Measurements from ENCODE around the gene PDE6B. TPM values are rescaled to one million over a fixed set of nuclear protein-coding genes. Genes with fewer than 3 reads are reported as not detected.
A peak's percentile ranks its signal among the peaks of the same experiment; 100 is the strongest.

PDE6B gene
- total RNA-seq, 2 experiments from 2014 or later, result 11.4 to 12.4 TPM

DNA sequence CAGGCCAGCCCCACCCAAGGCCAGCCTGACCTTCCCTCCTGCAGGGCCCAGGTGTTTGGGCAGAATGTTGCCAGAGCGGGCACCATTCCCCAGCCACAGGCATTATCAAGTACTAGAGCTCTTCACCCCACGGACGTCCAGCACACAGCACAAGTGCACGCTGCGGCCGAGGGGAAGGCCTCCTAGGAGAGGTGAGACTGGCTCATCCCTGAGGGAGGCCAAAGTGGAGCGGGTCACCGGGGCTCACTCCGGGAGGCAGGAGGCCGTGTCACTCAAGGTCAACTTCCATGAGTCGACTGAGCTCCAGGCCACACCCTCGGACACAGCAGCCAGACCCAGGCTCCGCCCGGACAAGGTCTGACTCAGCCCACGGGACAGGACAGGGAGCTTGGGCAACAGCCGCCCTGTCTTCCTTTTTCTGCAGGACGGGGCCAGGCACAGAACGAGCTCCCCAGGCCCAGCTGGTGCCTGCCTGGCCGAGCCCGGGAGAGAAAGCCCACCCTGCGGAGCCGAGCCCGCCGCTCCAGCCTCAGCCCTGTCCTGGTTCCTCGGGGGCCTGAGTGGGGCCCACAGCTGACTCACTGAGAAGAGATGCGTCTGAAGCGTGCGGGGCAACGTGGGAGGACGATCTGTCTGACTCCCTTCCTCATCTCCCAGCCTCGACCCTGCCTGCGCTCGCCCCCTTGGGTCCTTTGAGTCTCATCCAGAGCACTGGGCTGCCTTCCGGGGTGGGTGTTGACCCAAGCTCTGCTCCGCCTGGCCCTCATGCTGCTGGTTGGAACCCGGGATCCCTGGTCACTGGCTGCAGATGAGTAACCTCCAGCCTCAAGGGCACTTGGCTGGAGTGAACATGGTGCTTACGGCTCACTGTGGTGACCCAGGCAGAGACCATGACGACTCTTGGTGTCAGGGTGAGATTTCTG, 61.9 kb downstream of the PDE6B start:
- H3K4me3 ChIP-seq (ENCODE audit: low read length), result no peak overlapping the region
- ChIA-PET POLR2A (no interaction called here), CTCF (no interaction called here)
- H3K4me3 Mint-ChIP-seq, result no peak overlapping the region
- no peaks in the 10 kb centered on the region for H3K9me3 Mint-ChIP-seq
- intact Hi-C loops (cut with DNase I, micrococcal nuclease), result no loop called here
- TF ChIP-seq, protein P1, sequence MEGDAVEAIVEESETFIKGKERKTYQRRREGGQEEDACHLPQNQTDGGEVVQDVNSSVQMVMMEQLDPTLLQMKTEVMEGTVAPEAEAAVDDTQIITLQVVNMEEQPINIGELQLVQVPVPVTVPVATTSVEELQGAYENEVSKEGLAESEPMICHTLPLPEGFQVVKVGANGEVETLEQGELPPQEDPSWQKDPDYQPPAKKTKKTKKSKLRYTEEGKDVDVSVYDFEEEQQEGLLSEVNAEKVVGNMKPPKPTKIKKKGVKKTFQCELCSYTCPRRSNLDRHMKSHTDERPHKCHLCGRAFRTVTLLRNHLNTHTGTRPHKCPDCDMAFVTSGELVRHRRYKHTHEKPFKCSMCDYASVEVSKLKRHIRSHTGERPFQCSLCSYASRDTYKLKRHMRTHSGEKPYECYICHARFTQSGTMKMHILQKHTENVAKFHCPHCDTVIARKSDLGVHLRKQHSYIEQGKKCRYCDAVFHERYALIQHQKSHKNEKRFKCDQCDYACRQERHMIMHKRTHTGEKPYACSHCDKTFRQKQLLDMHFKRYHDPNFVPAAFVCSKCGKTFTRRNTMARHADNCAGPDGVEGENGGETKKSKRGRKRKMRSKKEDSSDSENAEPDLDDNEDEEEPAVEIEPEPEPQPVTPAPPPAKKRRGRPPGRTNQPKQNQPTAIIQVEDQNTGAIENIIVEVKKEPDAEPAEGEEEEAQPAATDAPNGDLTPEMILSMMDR (IDR thresholded peaks at IDR 0.05), result no peak
- H3K27me3 Mint-ChIP-seq, result peaks cover 26% of the 10 kb centered on the region
- peaks cover 21% of the 10 kb centered on the region for H3K4me1 ChIP-seq (ENCODE audit: insufficient read depth, low read length)
- no peak overlapping the region for H3K27ac Mint-ChIP-seq
- no peaks in the 10 kb centered on the region for H3K4me1 Mint-ChIP-seq (ENCODE audit: low read depth)
- ATAC-seq (ENCODE audit: poor library complexity), result no peak
- no peak overlapping the region for H3K27ac ChIP-seq (ENCODE audit: low read depth in 1 of 2, low read length in 2 of 2)
- H3K9me3 ChIP-seq (ENCODE audit: control insufficient read depth in 1 of 2, insufficient read depth in 1 of 2, low read length in 2 of 2), result peaks cover 0 to 11% of the 10 kb centered on the region in 2 experiments
- H3K36me3 Mint-ChIP-seq (ENCODE audit: low read depth), result no peaks in the 10 kb centered on the region
- DNase-seq, result peak in 2 of 14 experiments; percentile 66 to 77
- H3K36me3 ChIP-seq (ENCODE audit: insufficient read depth, low read length), result no peaks in the 10 kb centered on the region
- peaks cover 6 to 17% of the 10 kb centered on the region in 2 experiments for H3K27me3 ChIP-seq (ENCODE audit: control insufficient read depth in 1 of 2, insufficient read depth in 2 of 2, low read length in 2 of 2)

DNA sequence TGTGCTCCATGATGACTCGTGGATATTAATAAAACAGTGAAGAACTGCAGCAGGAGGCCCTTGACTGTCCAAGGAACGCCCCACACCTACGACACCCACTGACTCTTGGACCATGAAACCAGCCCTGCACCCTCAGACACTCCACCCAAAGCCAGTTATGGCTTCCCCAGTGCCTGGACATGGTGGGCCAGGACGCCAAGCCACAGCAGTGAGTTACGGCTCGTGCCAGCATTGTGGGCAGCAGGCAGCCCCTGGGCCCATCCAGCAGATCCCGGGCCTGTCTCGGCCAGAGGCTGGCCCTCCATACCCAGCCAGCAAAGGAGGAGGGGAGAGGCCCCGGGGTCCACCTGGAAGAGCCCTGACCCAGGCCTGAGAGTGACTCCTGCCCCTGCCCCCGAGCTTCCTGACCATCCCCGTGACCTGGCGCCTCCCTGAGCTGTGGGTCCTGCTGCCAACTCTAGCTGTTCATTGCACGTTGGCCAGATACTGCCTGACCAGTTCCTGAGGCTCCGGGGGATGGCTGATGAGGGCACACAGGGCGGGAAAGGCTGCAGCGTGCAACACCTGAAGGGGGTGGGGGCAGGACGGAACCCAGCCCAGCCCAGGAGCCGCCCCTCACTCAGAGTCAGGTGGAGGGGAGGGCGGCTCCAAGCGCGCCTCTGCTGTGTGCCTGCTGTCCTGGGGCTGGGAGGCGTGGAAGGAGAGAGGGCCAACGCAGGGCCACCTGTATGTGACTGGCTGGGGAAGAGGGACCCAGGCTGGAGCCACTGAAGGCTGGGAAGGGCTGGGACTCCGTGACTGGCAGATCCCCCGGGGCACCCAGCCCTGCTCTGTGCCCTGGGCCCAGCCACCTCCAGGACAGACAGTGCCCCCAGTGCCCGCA, 62.8 kb downstream of the PDE6B start:
- Mint-ChIP-seq H3K27ac (no peak overlapping the region), H3K4me3 (no peak overlapping the region), H3K4me1 (ENCODE audit: low read depth) (no peaks in the 10 kb centered on the region), H3K36me3 (ENCODE audit: low read depth) (no peaks in the 10 kb centered on the region), H3K9me3 (no peaks in the 10 kb centered on the region), H3K27me3 (peaks cover 29% of the 10 kb centered on the region)
- Histone ChIP-seq H3K4me3 (ENCODE audit: low read length) (peak overlapping the region; percentile 32), H3K4me1 (ENCODE audit: insufficient read depth, low read length) (peaks cover 21% of the 10 kb centered on the region), H3K36me3 (ENCODE audit: insufficient read depth, low read length) (no peaks in the 10 kb centered on the region), H3K27ac (ENCODE audit: low read depth in 1 of 2, low read length in 2 of 2) (no peak overlapping the region), H3K27me3 (ENCODE audit: control insufficient read depth in 1 of 2, insufficient read depth in 2 of 2, low read length in 2 of 2) (peaks cover 6 to 17% of the 10 kb centered on the region in 2 experiments), H3K9me3 (ENCODE audit: control insufficient read depth in 1 of 2, insufficient read depth in 1 of 2, low read length in 2 of 2) (peaks cover 0 to 11% of the 10 kb centered on the region in 2 experiments)
- intact Hi-C loops (cut with DNase I, micrococcal nuclease), result no loop called here
- ATAC-seq (ENCODE audit: poor library complexity) (no peak), DNase-seq (peak in 1 of 14 experiments; percentile 20)
- ChIA-PET POLR2A (no interaction called here), CTCF (no interaction called here)
- TF ChIP-seq, protein P1 (IDR thresholded peaks at IDR 0.05), result no peak

DNA sequence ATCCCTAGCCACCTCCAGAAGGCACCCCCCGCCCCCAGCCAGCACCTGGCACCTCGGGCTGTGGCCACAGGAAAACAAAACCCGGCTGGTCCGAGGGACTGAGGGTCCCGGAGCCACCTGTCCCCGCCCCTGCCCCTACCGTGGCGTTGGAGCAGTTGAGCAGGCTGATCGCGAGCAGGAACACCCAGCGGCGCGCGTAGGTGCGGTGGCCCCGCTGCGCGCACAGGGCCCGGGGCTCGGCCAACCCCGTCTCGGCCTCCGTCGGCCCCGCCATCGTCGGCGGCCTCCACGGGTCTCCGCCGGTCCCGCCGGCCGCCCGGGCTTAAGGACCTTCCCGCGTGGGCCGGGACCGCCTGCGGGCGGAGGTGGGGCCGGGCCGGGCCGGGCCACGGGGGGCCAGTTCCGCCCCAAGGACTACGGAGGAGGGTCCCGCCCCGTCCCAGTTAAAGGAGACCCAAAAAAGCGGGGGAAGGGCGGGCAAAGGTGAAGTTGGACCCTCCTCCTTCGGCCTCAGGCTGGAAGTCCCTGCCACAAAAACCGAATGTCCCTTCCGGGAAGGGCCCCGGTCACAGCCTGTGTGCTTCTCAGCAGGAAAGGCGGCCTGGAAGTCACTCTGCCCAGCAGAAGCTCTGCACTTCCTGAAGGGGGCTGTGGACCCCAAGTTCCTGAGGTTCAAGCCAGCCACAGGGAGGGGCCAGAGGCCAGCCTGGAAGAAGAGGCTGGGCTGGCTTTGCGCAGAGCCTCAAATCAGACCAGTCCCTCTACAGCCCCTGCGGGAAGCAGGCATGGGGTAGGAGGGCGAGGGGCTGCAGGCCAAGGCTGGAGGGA, 63.7 kb downstream of the PDE6B start, which contains the start of gene SLC49A3:
Gene SLC49A3, minus strand, starts transcription at position 298 of the 828 bp plus-strand sequence. Its CDS starts 24 bp downstream, at position 274.
- H3K4me3 Mint-ChIP-seq, result no peak within 1 kb of the TSS
- no peak within 1 kb of the TSS for H3K27ac Mint-ChIP-seq
- peak within 1 kb of the TSS; percentile 32 for H3K4me3 ChIP-seq (ENCODE audit: low read length)

More for the DNA sequence above, 63.7 kb downstream of the PDE6B start, which contains the start of gene SLC49A3:
- peaks cover 0 to 11% of the 10 kb centered on the region in 2 experiments for H3K9me3 ChIP-seq (ENCODE audit: control insufficient read depth in 1 of 2, insufficient read depth in 1 of 2, low read length in 2 of 2)
- ChIA-PET POLR2A (no interaction called here), CTCF (no interaction called here)
- Mint-ChIP-seq H3K36me3 (ENCODE audit: low read depth) (no peaks in the 10 kb centered on the region), H3K4me1 (ENCODE audit: low read depth) (no peaks in the 10 kb centered on the region), H3K9me3 (no peaks in the 10 kb centered on the region), H3K27me3 (peaks cover 34% of the 10 kb centered on the region)
- DNase-seq, result peak in 1 of 14 experiments; percentile 26
- H3K27me3 ChIP-seq (ENCODE audit: control insufficient read depth in 1 of 2, insufficient read depth in 2 of 2, low read length in 2 of 2), result peaks cover 6 to 19% of the 10 kb centered on the region in 2 experiments
- intact Hi-C loops (cut with DNase I, micrococcal nuclease), result no loop called here
- TF ChIP-seq, protein P1 (IDR thresholded peaks at IDR 0.05), result no peak
- peaks cover 13% of the 10 kb centered on the region for H3K4me1 ChIP-seq (ENCODE audit: insufficient read depth, low read length)
- no peaks in the 10 kb centered on the region for H3K36me3 ChIP-seq (ENCODE audit: insufficient read depth, low read length)
- H3K27ac ChIP-seq (ENCODE audit: low read depth in 1 of 2, low read length in 2 of 2), result no peak within 1 kb of the TSS
- ATAC-seq (ENCODE audit: poor library complexity), result no peak

Data from CD4-positive, alpha-beta T cell (primary cell).